ENCODE data around the gene PDHX.

DNA sequence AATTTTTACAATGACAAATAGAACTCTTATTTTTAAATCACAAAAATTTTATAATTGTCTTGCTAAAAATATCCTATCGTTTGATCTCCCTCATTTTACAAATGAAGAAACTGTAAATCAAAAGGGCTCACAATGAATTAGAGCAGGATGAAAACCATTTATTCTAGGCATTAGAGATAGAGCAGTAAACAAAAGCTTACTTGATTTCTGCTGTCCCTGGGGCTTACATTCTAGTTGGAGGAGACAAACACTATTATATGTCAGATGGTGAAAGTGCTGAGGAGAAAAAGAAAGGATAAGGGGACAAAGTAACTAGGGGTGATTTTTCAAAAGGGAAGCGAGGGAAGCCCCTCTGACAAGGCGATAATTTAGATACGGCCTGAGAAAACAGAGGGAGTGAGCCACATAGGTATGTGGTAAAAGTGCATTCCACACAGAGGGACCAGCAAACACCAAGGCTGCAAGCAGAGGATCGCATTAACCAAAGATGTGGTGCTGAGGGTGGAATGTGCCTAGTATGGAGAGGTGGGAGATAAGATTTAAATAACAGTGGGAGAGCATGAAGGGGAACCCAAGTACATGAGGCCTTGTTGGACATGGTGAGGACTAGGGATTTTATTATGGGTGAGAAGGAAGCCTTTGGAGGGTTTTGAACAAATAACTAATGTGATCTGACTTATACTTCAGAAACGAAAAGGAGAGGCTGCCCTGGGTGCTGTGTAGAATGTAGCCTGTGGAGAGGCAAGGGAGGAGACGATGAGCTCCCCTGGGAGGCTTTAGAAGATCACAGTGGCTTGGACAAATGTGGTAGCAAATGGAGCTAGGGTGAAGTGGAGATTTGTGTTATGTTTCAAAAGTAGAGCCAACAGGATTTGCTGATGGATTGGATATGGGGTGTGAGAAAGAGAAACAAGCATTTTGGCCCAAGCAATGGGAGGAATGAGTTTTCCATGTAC, 62.1 kb downstream of the PDHX start:
- TF ChIP-seq EP300 (IDR thresholded peaks at IDR 0.05; ENCODE audit: borderline replicate concordance) (no peak), CREB1 (IDR thresholded peaks at IDR 0.05; ENCODE audit: low read depth) (no peak), RAD21 (IDR thresholded peaks at IDR 0.05; ENCODE audit: low read depth) (no peak), TEAD4 (IDR thresholded peaks at IDR 0.05) (no peak), FOXM1 (IDR thresholded peaks at IDR 0.05; ENCODE audit: borderline replicate concordance, low read depth) (no peak), REST (IDR thresholded peaks at IDR 0.05; ENCODE audit: low read depth) (no peak), YY1 (IDR thresholded peaks at IDR 0.05; ENCODE audit: low read depth) (no peak)

All from Ishikawa (cell line).